GF-D8 (cell line): ENCODE results near the gene POP4.

Source experiments
- DNase-seq: peaks from one replicate; lab custom pipeline; 2025; lab: John Stamatoyannopoulos, UW

Gene POP4

DNA sequence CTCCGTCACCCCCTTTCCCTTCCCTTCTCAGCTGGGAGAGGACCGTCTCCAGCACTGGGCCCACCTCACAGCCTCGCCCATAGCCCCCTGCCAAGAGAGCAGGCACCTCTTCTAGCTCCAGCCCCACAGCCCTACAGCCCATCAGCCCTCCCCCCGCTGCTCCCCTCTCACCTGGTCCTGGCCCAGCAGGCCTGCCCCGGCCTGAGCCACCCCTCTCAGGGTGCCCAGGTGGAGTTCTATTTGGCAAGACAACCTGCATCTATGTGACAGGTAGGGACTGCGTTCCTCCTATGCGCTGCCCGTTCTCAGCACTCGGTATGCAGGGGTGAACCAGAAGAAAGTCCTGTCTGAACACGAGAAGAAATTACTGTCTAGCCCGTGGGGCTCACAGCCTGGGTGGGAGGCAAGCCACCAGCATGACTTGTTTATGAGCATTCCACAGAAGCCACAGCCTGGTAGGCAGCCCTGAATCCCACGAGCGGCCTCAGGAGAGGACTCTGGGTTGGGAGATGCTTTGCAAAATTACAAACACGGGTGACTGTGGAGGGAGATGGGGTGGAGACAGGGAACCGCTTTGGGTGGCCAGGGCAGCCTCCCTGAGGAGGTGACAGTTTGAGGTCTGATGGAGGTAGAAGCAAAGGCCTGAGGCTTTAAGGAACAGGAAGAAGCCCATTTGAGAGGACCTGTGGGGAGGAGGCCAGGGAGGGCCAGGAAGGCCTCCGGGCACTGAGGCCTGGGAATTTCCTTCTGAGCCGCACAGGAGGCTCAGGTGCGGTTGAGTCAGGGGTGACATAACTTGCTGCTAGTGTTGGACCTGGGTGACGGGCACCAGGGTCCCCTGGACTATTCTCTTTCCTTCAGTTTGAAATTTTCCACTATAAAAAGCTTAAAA is 58.0 kb downstream of the POP4 start:
- peak; percentile 6 for DNase-seq

- peak; percentile 58 for DNase-seq
These were observed 58.7 kb downstream of the POP4 start for GRCh38 chr19:29664753-29665214.

DNA sequence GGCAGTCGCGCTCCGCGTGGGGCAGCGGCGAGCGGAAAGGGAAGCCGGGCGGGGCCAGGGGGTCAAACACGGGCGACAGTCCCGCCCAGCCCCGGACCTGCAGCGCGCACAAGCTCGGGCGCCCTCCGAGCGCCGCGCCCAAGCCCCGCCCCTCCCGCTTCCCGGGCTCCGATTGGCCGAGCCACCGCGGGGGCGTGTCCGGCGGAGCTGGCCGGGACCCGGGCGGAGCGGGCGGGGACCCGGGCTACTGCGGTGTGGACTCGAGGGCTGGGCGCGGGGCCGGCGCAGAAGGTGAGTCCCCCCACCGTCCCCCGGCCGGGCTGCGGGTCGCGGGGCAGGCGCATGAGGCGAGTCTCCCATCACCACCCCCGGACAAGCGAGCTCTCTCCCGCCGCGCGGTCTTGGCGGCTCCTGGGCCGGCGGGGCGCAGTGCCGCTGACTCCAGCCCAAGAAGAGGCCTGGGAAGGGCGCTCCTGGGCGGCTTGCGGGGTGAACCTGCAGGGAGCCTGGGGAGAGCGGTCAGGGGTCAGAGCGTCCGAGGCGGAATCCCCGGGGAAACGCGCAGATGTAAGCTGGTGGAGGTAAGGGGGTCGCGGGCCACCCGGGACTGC is 59.2 kb downstream of the POP4 start, which contains the start of gene PLEKHF1:
PLEKHF1 (plus strand) TSS at position 247 of the 611 bp plus-strand sequence. CDS start 8,379 bp downstream, outside the sequence.
- DNase-seq, result peak; percentile 59

- no peak for DNase-seq
These were observed 59.9 kb downstream of the POP4 start for GRCh38 chr19:29665826-29666577.
